K562 (cell line): Measurements from ENCODE around the gene ELMO1.

ENCODE experiments used
- ATF2 ChIP-seq: sonication (generic); formaldehyde crosslinking; IDR thresholded peaks from 2 replicates; pipeline ENCODE4 v1.8.1; 2022; ENCODE audit warnings: missing genetic modification reagents
- CTCF ChIP-seq, 3 experiments: IDR thresholded peaks in 2 of 3; conservative IDR thresholded peaks in 1 of 3; 2 replicates each; pipeline ENCODE4 v1.5.1; 2011 to 2012; ENCODE audit warnings: low read length in 3 of 3, mild to moderate bottlenecking in 3 of 3, control low read depth in 2 of 3, improper control_type of control experiment in 1 of 3, inconsistent platforms in 1 of 3, low read depth in 1 of 3, mixed read lengths in 1 of 3, moderate library complexity in 1 of 3; ENCODE audit not compliant: insufficient read depth in 2 of 3
- ETV1 ChIP-seq: fragments of 450-650 bp; conservative IDR thresholded peaks from 2 replicates; pipeline ENCODE4 v1.6.1; 2016; ENCODE audit warnings: missing genetic modification characterization, control low read depth, low read depth, missing compliant biosample characterization
- KDM1A ChIP-seq, 2 experiments: fragments of 450-650 bp; IDR thresholded peaks; 2 replicates each; pipeline ENCODE4 v1.6.1; 2016; ENCODE audit warnings: mild to moderate bottlenecking in 2 of 2
- POLR2AphosphoS5 ChIP-seq: IDR thresholded peaks from 2 replicates; pipeline ENCODE4 v1.6.1; 2011; ENCODE audit warnings: mild to moderate bottlenecking, low read depth, low read length, moderate library complexity; ENCODE audit not compliant: control insufficient read depth, insufficient read depth
- TARDBP ChIP-seq: fragments of 450-650 bp; IDR thresholded peaks from 2 replicates; pipeline ENCODE4 v1.6.1; 2016
- YY1 ChIP-seq, 3 experiments: IDR thresholded peaks; 2 replicates each; pipeline ENCODE4 v1.6.1; 2011; ENCODE audit warnings: low read length in 2 of 3, mild to moderate bottlenecking in 2 of 3, moderate library complexity in 2 of 3, borderline replicate concordance in 1 of 3, control low read depth in 1 of 3, low read depth in 1 of 3; ENCODE audit not compliant: insufficient read depth in 3 of 3, insufficient replicate concordance in 2 of 3, control insufficient read depth in 1 of 3, insufficient read length in 1 of 3; ENCODE audit errors: extremely low read depth in 1 of 3
- ZFP1 ChIP-seq: fragments of 450-650 bp; formaldehyde crosslinking; IDR thresholded peaks from 2 replicates; pipeline ENCODE4 v1.4.0; 2020; ENCODE audit warnings: mild to moderate bottlenecking, mixed read lengths
- ZFP36 ChIP-seq: fragments of 150-350 bp; IDR thresholded peaks from 2 replicates; pipeline ENCODE4 v1.6.1; 2018; ENCODE audit warnings: low read length, low read depth; ENCODE audit not compliant: partially characterized antibody
- ZNF121 ChIP-seq: sonication (generic); formaldehyde crosslinking; conservative IDR thresholded peaks from 2 replicates; pipeline ENCODE4 v1.8.0; 2022; ENCODE audit warnings: missing genetic modification reagents
- ZNF445 ChIP-seq: fragments of 250-450 bp; sonication (Bioruptor Pico); IDR thresholded peaks from 2 replicates; pipeline ENCODE4 v1.4.0; 2020; ENCODE audit warnings: low read depth, mild to moderate bottlenecking, moderate library complexity
- TF ChIP-seq, protein P1 (sequence below), 2 experiments: fragments of 450-650 bp; IDR thresholded peaks; 2 replicates each; pipeline ENCODE4 v1.6.1; 2016; ENCODE audit warnings: mild to moderate bottlenecking in 2 of 2, borderline replicate concordance in 1 of 2, low read depth in 1 of 2, moderate library complexity in 1 of 2
- TF ChIP-seq, protein P2 (sequence below): fragments of 250-450 bp; sonication (Bioruptor Pico); IDR thresholded peaks from 2 replicates; pipeline ENCODE4 v1.8.0; 2022; ENCODE audit warnings: moderate library complexity, mild to moderate bottlenecking, inconsistent platforms
- TF ChIP-seq, protein P3 (sequence below): fragments of 250-450 bp; sonication (Bioruptor Pico); IDR thresholded peaks from 2 replicates; pipeline ENCODE4 v1.5.1; 2021; ENCODE audit warnings: mild to moderate bottlenecking

GRCh38 chr7:37076668-37077067 lies 372.0 kb downstream of the ELMO1 start:
- TF ChIP-seq TARDBP (no peak), ZNF445 (CRISPR knock-in tag) (no peak), KDM1A (IDR thresholded peaks at IDR 0.05) (no peak), YY1 (IDR thresholded peaks at IDR 0.05; ENCODE audit: borderline replicate concordance in 1 of 3, control insufficient read depth in 1 of 3, extremely low read depth in 1 of 3, insufficient read depth in 3 of 3, insufficient read length in 1 of 3, insufficient replicate concordance in 2 of 3, low read depth in 1 of 3, low read length in 2 of 3) (no peak), ATF2 (CRISPR knock-in tag) (no peak), POLR2AphosphoS5 (peak; percentile 39; the same call in 1 of the 2 replicates), ZFP1 (CRISPR knock-in tag) (no peak), ZNF121 (CRISPR knock-in tag) (no peak), ETV1 (tag) (no peak), CTCF (IDR thresholded peaks at IDR 0.05 in 2 of 3, conservative IDR thresholded peaks at IDR 0.05 in 1 of 3; ENCODE audit: insufficient read depth in 2 of 3, low read depth in 1 of 3, low read length in 3 of 3) (0 out of 6 replicates have a peak, but pooled peaks of 1 of the 3 experiments have one; percentile 5), ZFP36 (no peak)
- TF ChIP-seq, protein P1, sequence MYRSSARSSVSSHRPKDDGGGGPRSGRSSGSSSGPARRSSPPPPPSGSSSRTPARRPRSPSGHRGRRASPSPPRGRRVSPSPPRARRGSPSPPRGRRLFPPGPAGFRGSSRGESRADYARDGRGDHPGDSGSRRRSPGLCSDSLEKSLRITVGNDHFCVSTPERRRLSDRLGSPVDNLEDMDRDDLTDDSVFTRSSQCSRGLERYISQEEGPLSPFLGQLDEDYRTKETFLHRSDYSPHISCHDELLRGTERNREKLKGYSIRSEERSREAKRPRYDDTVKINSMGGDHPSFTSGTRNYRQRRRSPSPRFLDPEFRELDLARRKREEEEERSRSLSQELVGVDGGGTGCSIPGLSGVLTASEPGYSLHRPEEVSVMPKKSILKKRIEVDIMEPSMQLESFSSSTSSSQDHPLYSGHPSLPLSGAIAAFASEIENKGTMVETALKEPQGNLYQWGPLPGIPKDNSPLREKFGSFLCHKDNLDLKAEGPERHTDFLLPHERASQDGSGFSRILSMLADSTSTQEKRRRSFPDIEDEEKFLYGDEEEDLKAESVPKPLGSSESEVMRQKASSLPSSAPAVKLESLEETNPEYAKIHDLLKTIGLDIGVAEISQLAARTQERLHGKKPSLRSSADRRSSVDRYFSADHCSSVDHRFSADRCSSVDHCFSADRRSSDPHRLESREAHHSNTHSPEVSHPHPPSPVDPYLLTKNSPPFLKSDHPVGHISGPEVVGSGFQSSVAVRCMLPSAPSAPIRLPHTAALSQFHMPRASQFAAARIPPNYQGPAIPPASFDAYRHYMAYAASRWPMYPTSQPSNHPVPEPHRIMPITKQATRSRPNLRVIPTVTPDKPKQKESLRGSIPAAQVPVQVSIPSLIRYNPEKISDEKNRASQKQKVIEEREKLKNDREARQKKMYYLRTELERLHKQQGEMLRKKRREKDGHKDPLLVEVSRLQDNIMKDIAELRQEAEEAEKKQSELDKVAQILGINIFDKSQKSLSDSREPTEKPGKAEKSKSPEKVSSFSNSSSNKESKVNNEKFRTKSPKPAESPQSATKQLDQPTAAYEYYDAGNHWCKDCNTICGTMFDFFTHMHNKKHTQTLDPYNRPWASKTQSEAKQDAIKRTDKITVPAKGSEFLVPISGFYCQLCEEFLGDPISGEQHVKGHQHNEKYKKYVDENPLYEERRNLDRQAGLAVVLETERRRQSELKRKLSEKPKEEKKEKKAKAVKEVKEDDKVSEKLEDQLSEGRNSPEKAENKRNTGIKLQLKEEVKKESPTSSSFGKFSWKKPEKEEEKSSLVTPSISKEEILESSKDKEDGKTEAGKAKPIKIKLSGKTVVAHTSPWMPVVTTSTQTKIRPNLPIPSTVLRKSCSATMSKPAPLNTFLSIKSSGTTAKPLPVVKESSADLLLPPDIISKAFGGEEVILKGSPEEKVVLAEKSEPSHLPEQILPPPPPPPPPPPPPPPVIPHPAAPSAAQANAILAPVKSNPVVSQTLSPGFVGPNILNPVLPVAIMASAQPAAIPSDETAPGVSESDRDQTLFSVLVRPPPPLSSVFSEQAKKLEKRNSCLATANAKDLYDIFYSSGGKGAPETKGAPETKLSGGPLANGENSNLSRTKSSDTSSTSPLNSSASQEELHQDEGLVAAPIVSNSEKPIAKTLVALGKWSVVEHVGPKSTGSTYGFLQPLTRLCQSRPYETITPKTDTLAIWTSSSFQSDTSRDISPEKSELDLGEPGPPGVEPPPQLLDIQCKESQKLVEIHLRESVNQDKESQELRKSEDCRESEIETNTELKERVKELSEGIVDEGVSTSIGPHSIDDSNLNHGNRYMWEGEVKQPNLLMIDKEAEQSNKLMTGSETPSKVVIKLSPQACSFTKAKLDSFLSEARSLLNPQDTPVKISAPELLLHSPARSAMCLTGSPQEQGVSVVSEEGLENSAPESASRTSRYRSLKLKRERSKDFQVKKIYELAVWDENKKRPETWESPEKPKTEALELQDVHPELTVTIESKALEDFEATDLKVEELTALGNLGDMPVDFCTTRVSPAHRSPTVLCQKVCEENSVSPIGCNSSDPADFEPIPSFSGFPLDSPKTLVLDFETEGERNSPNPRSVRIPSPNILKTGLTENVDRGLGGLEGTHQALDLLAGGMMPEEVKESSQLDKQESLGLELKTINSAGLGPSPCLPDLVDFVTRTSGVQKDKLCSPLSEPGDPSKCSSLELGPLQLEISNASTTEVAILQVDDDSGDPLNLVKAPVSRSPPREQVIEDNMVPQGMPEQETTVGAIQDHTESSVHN (IDR thresholded peaks at IDR 0.05; ENCODE audit: borderline replicate concordance in 1 of 2, low read depth in 1 of 2), result no peak
- TF ChIP-seq, protein P2, sequence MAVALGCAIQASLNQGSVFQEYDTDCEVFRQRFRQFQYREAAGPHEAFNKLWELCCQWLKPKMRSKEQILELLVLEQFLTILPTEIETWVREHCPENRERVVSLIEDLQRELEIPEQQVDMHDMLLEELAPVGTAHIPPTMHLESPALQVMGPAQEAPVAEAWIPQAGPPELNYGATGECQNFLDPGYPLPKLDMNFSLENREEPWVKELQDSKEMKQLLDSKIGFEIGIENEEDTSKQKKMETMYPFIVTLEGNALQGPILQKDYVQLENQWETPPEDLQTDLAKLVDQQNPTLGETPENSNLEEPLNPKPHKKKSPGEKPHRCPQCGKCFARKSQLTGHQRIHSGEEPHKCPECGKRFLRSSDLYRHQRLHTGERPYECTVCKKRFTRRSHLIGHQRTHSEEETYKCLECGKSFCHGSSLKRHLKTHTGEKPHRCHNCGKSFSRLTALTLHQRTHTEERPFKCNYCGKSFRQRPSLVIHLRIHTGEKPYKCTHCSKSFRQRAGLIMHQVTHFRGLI (CRISPR knock-in tag), result no peak
- TF ChIP-seq, protein P3, sequence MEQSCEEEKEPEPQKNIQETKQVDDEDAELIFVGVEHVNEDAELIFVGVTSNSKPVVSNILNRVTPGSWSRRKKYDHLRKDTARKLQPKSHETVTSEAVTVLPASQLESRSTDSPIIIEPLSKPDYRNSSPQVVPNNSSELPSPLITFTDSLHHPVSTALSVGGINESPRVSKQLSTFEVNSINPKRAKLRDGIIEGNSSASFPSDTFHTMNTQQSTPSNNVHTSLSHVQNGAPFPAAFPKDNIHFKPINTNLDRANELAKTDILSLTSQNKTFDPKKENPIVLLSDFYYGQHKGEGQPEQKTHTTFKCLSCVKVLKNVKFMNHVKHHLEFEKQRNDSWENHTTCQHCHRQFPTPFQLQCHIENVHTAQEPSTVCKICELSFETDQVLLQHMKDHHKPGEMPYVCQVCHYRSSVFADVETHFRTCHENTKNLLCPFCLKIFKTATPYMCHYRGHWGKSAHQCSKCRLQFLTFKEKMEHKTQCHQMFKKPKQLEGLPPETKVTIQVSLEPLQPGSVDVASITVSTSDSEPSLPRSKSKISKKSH (CRISPR knock-in tag), result no peak
